NCI-H1048 (cell line): ENCODE data around the gene TLE3.

Experiments
- DNase-seq: peaks from one replicate; lab custom pipeline; 2025; lab: John Stamatoyannopoulos, UW

The TLE3 gene

DNA sequence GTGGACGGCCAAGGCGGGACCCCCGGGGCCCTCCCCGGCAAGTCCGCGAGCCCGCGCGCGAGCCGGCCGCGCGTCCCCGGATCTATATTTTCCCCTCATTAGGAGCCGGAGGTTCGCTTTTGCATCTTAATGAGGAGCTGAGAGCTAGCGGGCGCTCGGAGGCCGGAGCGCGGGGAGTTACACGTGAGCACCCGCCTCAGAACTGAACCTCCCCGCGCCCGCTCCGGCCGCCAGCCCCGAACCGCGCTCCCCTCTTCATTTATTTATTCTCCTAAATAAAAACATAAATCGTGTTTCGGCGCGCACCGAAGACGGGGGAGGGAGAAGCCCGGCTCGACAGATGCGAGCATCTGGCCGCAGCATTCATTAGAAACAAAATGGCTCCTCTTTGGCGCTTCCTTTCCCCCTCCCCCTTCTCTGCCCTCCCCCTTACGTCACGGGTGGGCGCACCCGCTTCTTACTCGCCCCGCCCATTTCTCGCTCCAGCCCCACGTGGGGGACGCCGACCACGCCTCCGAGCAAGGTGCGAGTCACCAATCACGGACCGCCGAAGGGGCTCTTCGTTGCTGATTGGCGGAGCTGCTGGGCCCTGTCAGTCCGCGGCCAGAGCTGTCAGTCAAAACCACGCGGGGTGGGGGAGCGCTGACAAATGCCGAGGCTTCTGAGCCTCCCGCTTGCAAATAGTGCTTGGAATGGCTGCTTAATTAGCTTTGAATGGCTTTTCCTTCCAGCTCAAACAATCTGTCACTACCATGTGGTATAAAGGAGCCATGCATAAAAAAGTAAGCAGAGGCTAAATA is 1.6 kb upstream of the TLE3 start:
- peak; percentile 97 for DNase-seq

DNA sequence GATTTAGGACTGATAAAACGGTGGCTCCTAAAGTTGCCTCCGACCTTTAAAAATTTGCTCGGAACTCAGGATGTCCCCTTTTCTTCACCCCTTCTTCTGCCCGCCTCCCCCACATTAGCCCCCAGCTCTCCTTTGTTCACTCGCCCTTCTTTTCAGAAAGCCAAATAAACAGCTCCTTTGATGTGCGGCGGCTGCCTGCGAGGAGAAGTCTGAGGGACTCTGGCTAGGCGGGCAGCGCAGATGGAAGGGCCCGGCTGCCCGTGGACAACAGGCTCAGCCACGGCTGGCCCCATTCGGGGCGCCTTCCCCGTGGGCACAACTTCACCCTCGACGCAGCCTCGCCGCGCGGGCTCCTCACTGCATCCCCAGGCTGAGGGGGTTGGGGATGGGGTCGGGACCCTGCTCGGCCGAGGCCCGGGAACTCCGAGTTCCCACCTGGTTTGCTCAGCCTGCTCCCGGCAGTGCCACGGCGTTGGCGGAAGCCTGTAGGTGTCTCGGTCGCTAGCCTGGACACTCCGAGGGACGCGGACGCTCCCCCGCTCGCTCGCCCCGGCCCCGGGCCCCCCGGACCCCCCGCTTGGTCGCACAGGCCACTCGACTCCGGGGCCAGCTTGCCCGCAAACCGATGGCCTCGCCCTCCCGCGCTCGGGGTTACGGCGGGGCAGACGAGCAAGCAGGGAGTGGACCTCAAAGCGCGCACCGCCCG is 897 bp upstream of the TLE3 start:
- DNase-seq, result no peak

DNA sequence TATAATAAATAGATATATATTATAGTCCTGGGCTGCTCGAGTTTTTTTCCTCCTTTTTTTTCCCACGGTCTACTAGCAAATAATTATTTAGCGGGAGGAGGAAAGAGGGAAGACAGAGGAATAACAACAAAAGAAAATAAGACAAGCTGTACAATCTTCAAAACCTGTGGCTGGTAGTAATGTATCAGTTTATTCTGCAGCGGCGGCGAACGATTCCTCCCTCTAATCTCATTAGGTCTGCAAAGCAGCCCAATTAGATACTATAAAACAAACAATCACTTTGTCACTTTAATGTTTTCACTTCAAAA is 390 bp upstream of the TLE3 start:
- no peak for DNase-seq

DNA sequence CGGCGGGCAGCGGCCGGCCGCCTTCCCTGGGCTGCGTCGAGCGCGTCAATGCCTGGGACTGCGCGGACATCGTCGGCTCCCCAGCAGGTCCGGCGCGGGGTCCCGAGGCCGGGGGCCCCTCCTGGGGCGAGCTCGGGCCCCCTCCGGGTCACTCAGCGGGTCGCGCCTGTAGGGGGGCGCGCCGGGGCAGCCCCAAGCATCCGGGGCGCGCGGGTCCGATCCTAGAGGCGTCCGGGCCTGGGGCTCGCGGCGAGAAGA is 725 bp downstream of the TLE3 start:
- no peak for DNase-seq

DNA sequence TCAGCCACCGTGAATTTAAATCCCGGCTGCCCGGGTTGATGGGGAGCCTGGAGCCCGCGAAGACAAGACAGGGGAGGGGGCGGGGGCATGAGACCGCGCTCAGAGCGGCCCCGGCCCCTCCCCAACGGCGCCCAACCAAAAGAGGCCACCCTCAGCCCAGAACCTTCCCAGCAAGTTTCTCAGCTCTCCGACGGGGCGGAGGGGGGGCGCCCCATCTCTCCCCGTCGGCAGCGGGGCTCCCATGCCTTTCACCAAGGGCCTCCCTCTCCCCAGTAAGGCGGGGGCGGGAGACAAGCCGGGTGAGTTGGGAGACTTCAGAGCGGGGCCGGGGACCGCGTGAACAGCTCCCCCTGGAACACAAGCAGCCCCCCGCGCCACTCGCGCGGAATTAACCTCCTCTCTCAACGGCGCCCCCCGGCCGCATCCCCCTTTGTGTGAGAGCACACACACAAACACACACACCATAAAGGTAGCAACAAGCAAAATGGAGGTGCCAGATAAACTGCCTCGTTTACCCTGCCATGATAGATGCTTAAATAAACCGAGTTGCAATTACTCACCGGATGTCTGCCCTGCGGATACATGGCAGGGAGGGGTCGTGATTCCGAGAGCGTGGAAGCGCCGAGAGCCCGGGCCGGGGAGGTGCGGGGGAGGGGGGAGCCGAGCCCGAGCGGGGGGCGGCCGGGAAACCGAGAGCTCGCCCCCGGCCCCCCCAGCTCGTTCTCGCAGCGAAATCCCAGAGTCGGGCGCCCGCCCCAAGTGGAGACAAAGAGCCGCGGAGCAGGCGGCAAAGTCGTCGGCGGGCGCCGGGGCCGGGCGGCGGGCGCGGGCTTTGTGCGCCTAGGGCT is 1.3 kb downstream of the TLE3 start:
- no peak for DNase-seq

DNA sequence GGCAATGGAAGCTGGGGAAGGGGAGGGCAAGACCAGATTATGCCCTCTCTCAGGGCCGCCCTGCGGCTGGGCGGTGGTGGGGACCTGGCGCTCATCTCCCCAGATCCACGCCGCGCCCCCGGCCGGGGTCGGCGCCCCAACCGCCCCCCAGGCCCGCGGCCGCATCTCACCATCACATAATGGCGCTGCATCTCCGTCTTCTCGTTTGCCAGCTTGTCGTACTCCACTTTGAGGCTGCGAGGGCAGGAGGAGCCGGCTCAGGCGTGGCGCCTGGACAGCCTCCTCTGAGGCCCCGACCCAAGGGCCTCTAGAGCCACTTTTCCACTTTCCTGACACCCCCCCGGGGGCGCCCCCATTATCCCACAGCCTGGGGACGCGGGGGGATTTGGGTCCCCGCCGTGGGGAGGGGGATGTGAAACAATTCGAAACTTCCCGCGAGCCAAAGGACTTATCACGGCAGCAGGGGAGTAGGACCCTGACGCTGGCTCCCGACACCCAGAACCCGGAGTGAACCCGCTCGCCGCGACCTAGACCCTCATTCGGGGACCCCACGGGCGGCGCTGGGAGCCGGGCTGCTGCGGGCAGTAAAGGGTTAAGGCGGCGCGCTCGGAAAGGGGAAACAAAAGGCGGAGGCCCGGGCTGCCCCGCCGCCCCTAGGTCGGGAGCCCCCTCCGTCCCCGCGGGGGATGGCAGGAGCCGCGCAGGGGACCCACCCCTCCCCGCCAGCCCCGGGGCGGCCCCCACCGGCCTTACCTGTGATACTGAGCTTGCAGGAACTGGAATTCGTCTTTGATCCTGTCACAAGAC is 2.1 kb downstream of the TLE3 start:
- no peak for DNase-seq

DNA sequence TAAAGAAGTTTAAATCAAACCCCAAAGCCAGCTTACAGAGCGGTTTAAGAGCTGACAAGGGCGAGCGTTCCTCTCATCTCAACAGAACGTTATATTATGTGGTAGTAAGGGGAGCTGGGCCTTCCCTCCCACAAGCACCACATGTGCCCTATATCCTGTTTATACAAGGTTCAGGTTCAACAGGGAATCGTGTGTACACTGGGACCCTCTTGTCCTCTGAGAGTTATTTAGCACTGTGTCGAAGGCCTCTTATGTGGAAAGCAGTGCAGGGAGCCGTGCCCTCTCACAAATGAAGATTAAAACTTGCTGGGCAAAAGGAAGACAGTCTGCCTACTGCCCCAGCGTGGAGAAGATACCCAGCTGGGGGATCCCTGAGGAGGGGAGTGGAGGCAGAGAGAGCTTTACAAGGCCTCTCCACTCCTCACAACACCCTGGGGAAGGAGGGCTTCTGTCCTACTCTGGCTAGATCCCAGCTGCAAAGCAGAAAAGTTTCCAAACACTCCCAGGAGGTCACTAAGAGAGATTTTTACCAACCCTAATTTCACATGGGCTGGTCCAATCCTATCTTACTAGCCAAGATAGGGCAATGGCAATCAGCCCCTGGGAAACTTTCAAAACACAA is 2.9 kb downstream of the TLE3 start:
- no peak for DNase-seq

DNA sequence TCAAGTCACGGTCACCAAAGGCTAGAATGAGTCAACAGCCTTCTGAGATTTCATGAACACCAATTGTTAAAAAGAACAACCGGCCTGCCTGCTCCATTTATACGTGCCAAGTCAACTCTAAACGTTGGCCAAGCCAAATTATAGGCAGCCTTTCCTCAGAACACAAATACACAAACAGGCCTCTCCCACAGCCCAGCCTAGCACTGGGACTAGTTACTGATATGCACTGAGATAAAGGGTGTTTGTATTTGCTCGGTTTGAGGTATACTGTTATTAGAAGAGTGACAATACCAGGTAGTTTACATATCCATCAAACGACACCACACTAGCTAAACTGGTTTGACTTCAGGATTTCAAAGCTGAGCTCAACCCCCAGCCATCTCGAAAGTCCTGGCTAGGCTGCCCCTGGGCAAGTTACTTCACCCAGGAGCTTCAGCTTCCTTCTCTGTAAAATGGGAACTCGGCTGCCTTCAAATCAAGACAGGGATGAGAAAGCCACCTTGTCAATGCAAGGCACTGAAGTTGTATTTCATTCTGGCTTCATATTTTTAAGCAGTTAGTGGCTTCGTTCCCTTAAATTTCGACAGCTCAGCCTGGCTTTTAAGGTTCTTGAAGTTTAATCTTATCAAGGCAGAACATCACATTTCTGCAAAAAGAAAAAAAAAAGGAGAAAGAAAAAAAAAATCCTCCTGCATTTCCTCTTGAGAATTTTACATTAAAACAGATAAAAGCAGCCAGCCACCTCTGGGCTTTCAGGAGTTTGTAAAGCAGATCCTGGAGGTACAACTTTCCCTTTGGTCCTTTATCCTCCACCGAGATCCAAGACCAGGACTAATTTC is 4.0 kb downstream of the TLE3 start:
- DNase-seq, result peak; percentile 68

DNA sequence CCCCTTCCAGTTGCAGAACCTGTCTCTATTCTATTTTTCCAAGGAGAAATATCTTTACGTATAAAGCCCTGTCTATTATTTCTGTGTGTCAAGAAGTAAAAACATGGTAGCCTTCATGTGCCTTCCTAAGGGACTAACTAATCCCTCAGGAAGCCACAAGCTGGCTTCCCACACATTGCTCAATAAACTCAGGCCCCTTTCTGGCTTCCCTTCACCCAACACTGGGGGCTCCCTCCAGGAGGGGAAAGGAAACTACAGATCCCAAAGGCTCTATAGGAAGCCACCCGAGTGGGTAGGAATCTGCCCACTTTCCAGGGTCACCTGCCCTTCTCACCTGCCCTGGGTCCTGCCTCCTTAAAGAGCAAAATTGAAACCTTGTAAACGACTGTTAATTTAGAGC is 4.6 kb downstream of the TLE3 start:
- no peak for DNase-seq

DNA sequence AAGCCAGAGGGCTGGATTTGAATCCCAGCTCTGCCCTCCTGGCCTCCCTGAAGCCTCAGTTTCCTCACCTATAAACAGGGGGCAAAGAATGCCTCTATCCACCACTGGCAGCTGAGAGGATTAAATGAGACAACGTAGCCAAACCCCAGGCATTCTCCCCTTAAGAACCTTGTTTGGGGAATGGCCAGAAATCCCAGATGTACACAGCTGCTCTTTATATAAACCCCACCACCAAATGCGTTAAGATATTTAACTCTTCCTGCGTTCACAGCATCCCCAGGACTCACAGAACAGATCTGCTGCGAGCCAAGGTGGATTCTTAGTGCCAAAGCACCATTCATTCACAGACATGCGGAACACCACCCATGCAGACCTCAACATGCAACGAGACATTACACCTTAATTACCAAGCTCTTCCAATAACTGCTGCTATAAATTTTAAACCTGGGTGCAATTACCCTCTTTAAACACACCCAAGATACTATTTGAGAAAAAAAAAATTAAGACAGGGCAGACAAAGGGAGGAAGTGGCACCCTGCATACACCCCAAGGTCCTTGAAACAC is 5.2 kb downstream of the TLE3 start:
- no peak for DNase-seq

DNA sequence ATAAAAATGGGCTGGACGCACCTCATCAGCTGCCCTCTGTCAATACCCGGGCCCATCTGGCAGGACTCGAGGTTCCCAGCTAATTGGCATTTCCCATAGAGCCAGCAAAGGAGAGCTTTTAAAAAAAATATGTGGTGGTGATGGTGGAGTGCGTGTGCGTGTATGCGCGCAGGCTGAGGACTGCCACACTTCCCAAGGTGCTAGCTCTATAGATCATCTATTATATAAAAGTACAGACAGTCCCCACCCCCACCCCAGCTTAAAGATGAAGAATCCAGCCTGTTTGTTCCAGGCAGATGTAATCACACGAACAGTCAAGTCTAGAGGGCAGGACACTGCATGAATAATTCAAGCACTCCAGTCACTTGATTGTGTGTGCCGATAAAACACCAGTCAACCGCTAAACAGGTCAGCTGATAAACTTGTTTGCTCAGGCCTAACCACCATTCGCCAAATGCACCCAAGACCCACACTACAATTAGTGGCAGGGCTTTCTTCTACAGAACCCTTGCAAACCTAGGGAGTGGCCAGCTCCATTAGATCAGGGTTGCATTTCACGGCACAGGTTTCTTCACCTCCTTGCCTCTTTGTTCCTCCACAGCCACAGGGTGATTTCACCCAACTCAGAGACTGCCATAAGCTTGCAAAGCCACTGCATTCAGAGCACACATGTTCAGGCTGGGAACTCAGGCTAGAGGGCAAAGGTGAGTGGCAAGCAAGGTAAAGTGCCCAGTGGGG is 5.8 kb downstream of the TLE3 start:
- no peak for DNase-seq

DNA sequence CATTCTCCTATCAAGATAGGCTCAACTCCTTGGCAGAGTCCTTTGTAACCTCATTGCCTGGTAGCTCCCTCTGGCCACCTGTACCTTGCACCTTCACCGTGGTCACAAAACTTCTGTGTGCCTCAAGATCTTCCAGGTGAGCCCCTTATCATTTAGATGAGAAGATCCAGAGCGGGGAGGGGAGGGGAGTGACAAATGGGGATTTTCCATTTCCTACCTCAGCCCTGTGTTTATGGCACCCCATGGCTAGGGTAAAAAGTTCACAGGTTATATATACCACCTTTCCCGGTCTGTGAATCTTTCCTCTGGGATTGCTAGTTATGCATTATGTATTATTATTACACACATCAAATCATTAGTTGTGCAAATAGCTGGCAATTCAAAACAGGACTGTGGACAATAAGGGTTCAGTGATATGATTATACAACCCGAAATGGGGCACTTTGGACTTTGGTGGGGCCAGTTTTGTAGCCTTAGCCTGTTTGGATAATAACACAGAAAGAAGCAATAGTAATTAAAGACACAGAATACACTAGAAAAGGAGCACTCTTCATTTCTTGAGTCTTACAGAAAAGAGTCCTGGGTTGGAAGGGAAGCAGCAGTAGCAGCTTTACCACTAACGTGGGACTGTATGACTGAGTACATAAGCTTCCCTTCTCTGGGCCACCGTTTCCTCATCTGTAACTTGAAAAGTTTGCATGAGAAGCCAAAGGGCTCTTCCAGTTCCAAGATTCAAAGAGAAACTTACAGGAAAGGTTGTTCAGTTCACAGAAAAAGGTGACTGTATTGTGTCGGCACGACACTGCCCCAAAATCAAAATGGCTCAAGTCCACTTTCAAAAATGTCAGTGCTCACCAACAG is 7.1 kb downstream of the TLE3 start:
- no peak for DNase-seq

DNA sequence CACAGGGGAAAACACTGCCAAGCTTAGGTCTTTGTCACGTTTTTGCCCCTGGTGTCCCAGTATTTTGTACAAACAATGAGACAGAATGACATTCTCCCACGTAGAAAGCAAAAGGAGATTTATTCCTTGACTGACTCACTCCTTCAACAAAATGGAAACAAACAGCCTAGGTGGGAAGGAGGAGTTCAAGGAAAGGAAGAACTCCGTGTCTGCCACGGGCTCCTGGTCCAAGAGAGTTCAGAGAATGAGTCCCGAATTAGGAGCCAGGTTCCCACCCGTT is 8.1 kb downstream of the TLE3 start:
- no peak for DNase-seq

DNA sequence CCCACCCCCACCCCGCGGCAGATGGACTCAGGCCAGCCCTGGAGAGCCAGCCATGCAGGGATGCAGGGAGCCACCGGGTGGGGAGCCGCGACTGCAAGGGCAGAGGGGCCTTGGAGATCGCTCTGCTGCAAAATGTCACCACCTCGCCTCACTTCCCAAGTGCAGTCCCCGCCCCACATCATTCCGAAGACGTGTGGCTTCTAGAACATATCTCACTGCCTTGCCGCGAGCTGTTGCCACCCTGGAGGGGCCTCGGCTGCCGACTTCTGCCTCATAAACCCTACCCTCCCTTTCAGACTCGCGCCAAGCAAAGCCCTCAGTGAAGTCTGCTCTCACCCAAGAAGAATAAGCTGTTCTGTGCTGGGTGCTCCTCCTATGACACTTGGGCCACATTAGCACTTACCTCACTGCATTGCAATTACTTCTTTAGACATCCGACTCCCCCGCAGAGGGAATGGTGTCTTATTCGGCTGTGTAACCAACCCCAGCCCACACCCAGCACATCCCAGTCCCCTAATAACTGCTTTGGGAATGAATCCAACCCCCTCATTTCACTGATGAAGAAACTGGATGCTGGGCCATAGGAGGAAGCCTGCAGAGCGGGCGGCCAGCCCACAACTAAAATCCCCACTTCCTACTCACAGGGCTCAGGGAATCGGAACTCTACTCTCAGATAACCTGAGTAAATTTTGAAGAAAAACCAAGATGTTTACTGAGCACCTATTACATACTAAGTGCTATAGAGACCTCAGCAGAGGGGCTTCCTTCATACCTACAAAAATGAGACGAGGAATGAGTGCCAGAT is 8.6 kb downstream of the TLE3 start:
- DNase-seq, result no peak

DNA sequence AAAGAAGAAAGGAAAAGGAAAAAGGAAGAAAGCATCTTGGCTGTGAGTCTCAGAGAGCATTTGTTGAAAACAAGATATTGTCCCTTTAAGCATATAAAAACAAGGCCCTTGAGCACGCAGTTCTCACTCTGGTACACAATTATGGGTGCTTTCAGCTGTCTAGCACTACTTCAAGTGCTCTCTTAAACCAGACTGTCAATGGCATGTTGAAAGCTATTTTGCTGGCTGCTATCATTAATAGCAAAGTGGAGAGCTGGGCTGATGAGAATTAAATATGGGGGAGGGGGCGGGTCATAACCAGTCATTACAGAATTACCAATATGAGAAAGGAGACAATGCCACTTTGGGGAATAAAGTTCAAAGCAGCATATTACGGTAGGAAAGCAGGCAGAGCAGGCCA is 9.3 kb downstream of the TLE3 start:
- DNase-seq, result no peak

DNA sequence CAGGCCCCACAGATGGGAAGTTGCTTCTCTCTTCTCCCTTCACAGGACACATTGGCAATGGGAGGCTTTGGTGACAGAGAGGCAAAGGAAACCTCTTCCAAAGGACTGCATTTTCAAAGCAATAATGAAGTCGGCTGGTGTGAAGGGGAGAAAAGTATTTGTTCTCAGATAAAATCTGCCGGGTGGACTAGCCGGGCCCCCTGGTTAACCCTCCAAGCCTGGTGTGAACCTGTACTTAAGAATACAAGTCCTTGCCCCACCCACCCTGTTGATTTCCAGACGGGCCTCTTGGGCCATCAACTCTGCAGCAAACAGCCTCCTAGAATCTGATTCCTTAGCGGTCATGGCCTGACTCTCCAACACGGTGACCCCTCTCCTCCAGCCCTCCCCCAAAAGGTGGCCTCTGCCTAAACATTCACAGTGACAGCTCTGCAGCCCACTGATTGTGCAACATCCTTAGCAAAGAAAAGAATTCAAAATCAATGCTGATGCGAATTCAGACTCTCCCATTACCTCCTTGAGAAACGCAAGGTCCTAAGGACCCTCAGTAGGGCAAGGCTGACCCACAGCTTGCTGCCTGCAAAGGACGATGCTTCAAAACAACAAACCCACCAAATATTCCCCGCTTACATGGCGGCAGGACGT is 9.9 kb downstream of the TLE3 start:
- DNase-seq, result no peak

DNA sequence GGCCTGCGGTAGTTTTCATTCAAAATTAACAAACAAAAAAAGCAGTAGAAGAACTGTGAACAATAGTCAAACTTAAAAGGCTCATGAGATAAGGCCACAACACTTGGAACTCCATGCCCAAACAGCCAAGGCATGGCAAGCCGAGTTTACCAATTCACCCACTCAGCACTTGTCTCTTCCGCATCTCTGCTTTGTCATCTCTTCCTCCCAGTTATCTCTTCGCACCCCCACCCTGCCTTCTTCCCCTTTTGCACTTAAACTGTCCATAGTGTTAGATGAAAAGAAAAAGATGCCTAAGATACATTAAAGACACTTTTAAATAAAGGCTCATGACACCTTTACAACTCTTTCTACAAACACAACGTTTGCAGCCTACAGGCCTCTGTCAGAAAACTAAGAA is 11.1 kb downstream of the TLE3 start:
- DNase-seq, result no peak

DNA sequence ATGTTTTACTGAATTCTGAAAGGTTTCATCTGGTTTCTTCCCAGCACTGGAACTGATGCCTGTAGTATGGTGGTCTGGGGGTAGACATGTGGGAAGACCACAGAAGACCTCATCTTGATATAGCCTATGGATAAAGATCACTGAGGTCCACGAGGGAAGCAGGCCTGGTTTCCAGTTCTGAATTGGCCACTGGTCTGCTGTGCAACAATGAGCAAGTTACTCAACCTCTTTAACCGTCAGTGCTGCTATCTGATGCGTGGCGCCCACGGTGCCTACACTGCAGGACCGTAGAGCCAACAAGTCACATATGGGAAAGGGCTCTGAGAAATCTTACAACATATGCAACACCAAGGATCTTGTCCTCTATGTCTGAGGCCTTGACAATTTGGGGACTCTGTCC is 13.3 kb downstream of the TLE3 start:
- no peak for DNase-seq
